Measurements from ENCODE around the gene DDR2.

GRCh38 chr1:162689745-162690671, 57.7 kb downstream of the DDR2 start:
- no peak for TF ChIP-seq CTCF (IDR thresholded peaks at IDR 0.05)
- no peak for TF ChIP-seq POLR2A (IDR thresholded peaks at IDR 0.05)
